HG03064 (cell line): ENCODE data around the gene YPEL3.
A peak's percentile ranks its signal among the peaks of the same experiment; 100 is the strongest.
"Not testable (repeated sequence)": the region's sequence is repeated elsewhere in the genome, so short reads cannot be mapped to it uniquely, and the experiment has no call there.

Experiments used
- ATAC-seq: cut with Tn5 transposase; IDR thresholded peaks from one replicate; pipeline ENCODE4 v1.9.1; 2021; ENCODE audit warnings: low read depth; ENCODE audit not compliant: unreplicated experiment

Gene YPEL3, protein sequence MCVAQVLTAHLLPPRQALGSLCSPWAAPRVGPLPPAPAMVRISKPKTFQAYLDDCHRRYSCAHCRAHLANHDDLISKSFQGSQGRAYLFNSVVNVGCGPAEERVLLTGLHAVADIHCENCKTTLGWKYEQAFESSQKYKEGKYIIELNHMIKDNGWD

GRCh38 chr16:30096105-30096861 is at the start of gene YPEL3:
TSS of gene YPEL3 (minus strand) at chr16:30096213. CDS start at chr16:30095482, 731 bp downstream.
- peak; percentile 38 for ATAC-seq

DNA sequence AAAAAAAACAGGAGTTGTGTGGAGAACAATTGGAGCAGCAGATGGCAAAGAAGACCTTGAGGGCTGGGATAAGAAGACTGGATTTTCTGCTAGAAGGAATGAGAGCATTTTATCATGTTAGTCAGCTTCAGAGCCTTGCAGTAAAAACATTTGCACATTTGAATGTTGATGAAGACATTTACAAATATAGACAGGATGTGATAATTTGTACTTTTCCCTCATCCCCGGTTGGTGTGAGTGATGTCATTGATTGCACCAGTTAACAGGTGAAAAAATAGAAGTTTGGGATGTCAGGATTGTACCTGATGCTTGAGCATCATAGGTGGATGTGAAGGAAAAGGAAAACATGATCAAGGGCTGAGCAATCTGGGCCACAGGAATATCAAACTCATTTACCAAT is 49.6 kb upstream of the YPEL3 start:
- ATAC-seq: no peak

- ATAC-seq: no peak
Observed at GRCh38 chr16:30144917-30145316, 48.9 kb upstream of the YPEL3 start.

- ATAC-seq: no peak
Observed at GRCh38 chr16:30144017-30144416, 48.0 kb upstream of the YPEL3 start.

DNA sequence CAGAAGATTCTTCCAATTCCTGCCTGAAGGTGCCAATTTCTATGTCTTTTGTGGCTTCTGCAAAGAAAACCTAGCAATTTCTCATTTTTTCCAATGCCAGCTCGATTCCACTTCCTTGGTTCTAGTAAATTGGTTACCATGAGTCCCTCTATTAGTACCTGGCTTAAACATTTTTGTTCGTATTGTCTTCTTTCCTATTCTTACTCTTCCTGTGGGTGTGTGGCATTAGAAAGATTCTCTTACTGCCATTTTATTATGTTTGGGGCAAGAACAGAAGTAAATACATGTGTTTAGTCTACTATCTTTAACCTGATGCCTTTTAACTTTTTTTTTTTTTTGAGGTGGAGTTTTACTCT is 47.3 kb upstream of the YPEL3 start:
- ATAC-seq: no peak

DNA sequence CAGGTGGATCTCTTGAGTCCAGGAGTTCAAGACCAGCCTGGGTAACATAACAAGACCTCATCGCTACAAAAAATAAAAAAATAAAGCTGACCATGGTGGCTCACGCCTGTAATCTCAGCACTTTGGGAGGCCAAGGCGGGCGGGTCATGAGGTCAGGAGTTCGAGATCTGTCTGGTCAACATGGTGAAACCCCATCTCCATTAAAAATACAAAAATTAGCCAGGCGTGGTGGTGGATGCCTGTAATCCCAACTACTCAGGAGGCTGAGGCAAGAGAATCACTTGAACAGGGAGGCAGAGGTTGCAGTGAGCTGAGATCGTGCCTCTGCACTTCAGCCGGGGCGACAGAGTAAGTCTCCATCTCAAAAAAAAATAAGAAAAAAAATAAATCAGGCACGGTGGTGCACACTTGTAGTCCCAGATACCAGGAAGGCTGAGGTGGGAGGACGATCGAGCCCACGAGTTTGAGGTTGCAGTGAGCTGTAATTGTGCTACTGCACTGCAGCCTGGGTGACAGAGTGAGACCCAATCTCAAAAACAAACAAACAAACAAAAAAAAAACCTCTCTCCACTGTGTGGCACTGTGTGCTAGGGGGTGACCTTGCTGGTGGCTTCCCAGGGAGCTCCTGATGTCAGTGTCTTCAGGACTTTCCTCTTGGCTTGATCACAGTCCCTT is 46.8 kb upstream of the YPEL3 start:
- ATAC-seq: no peak

DNA sequence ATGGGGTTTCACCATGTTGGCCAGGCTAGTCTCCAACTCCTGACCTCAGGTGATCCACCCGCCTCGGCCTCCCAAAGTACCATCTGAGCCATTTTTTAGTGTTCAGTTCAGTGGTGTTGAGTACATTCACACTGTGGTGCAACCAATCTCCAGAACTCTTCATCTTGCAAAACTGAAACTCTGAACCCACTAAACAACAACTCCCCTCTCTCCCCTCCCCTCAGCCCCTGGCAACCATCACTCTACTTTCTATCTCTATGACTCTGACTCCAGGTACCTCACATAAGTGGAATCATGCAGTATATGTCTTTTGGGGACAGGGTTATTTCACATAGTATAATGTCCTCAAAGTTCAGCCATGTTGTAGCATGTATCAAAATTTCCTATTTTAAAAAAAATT is 45.7 kb upstream of the YPEL3 start:
- no peak for ATAC-seq

DNA sequence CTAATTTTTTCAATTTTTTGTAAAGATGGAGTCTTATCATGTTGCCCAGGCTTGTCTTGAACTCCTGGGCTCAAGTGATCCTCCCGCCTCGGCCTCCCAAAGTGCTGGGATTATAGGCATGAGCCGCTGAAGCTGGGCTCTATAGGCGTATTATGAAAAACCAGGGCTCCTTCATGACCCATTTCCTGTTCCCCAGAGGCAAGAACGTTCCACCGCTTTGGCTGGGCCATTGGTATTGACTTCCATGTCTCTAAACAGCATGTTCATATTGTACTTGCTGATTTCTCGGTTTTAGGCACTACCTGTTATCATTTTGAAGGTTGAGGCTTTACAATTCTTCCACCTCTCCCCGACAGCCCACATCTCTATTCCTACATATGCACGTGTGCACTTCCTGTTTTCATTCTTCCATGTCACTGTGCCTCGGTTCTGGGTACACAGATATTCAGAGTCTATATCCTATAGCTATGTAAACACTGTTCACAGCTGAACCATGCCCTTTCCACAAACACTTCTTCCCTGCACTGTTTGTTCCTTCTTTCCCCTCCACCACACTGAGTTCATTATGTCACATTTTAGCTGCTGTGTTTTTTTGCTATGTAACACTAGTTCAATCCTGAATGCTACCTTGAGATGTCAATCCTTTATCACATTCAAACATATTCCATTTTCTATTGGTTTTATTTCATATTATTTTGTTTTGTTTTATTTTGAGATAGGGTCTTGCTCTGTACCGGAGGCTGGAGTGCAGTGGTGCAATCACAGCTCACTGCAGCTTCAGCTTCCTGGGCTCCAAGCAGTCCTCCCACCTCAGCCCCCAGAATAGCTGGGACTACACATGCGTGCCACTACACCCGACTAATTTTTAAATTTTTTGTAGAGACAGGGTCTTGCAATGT is 43.8 kb upstream of the YPEL3 start:
- no peak for ATAC-seq

DNA sequence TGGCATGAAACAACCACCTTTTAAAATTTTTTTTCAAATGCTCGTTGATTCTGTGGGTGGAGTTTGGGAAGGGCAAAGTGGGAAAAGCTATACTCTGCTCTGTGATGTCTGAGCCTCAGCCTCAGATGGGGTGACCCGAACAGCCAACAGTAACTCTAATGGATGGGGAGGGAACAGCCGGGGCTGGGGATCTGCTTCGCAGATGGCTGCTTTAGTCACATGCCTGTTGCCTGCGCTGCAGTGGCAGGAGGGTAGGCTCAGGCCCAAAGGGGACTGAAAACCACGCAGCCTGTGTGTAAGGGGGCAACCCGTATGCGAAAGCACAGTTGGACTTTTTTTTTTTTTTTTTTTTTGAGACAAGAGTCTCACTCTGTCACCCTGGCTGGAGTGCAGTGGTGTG is 41.9 kb upstream of the YPEL3 start:
- no peak for ATAC-seq

DNA sequence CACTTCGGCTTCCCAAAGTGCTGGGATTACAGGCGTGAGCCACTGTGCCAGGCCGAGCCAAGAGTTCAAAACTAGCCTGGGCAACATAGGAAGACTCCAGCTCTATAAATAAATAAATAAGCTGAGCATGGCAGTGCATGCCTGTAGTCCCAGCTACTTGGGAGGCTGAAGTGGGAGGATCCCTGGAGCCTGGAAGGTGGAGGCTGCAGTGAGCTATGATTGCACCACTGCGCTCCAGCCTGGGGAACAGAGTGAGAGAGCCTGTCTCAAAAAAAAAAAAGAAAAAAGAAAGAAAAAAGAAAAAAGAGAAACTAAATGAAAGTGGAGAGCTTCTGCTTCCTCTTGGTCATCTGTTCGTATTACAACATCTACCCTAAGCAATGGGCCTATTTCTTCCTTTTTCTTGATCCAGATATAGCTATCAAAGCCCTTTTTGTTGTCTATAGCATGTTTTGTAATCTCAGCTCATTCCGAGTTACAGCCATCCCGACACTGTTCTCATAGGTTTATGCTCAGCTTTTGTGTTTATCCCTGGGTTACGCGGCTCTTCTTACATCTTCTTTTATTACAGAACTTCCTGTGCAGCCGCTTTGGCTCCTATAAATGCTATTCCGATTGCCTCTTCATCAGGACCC is 41.1 kb upstream of the YPEL3 start:
- ATAC-seq: no peak

DNA sequence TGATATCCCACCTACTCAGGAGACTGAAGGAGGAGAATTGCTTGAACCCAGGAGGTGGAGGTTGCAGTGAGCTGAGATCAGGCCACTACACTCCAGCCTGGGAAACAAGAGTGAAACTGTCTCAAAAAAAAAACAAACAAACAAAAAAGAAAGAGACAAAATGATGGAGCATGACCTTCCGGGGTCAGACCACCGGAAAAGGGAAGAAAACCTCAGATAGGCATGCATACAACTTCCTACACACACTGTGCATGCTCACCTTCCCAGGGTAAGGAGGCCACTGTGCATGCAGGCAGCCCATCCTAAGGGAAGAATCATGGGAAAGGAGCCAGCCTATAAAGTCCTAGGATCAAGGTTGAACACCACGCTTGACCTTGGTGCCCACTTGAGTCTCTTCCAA is 36.6 kb upstream of the YPEL3 start:
- ATAC-seq: no peak

- ATAC-seq: no peak
Observed at GRCh38 chr16:30131869-30132475, 36.0 kb upstream of the YPEL3 start.

- no peak for ATAC-seq
Observed at GRCh38 chr16:30127993-30128392, 32.0 kb upstream of the YPEL3 start.

- ATAC-seq: not testable (repeated sequence)
Observed at GRCh38 chr16:30125690-30126089, 29.7 kb upstream of the YPEL3 start.

- no peak for ATAC-seq
Observed at GRCh38 chr16:30124985-30125379, 29.0 kb upstream of the YPEL3 start.

- ATAC-seq: no peak
Observed at GRCh38 chr16:30122604-30123160, 26.7 kb upstream of the YPEL3 start.

- no peak for ATAC-seq
Observed at GRCh38 chr16:30121741-30122571, 25.9 kb upstream of the YPEL3 start.

GRCh38 chr16:30120340-30121105 is 24.5 kb upstream of the YPEL3 start:
- ATAC-seq: no peak
